Keratinocyte (primary cell): ENCODE data around the gene JAZF1. TPM values are rescaled to one million over a fixed set of nuclear protein-coding genes. Genes with fewer than 3 reads are reported as not detected.

Experiments
- DNase-seq: peaks from one replicate; pipeline ENCODE4 v3.0.0-alpha.2; 2011; ENCODE audit warnings: low read depth, missing footprints, low spot score
- FAIRE-seq: peaks from 2 replicates; lab custom pipeline; 2011; peaks lifted over from hg19 to GRCh38; lab: Jason Lieb, UNC
- H2AFZ ChIP-seq: 2 replicates; pipeline ENCODE4 v1.6.0; 2012; ENCODE audit warnings: low read length, control low read depth, inconsistent platforms; ENCODE audit not compliant: control insufficient read depth
- H3K27ac ChIP-seq: 2 replicates; pipeline ENCODE4 v1.5.1; 2011; ENCODE audit warnings: low read length; ENCODE audit not compliant: control insufficient read depth, insufficient read depth
- H3K27me3 ChIP-seq: 3 replicates; pipeline ENCODE4 v1.6.0; 2011; ENCODE audit warnings: low read length; ENCODE audit not compliant: control insufficient read depth, insufficient read depth; ENCODE audit errors: extremely low read depth
- H3K36me3 ChIP-seq, 2 experiments: 2 replicates in 1 of 2; 3 replicates in 1 of 2; pipeline ENCODE4 v1.5.1; 2011; ENCODE audit warnings: low read length in 2 of 2, mild to moderate bottlenecking in 1 of 2; ENCODE audit not compliant: control insufficient read depth in 2 of 2, insufficient read depth in 2 of 2; ENCODE audit errors: extremely low read depth in 1 of 2
- H3K4me1 ChIP-seq: 3 replicates; pipeline ENCODE4 v1.5.1; 2011; ENCODE audit warnings: low read length; ENCODE audit not compliant: control insufficient read depth, insufficient read depth; ENCODE audit errors: extremely low read depth
- H3K4me2 ChIP-seq: 3 replicates; pipeline ENCODE4 v1.6.0; 2011; ENCODE audit warnings: low read depth, low read length; ENCODE audit not compliant: control insufficient read depth, insufficient read depth; ENCODE audit errors: extremely low read depth
- H3K4me3 ChIP-seq, 3 experiments: fragments of 200-600 bp in 1 of 3; sonication (generic) in 1 of 3; 2 replicates in 2 of 3; 3 replicates in 1 of 3; pipeline ENCODE4 v1.5.1; 2011 to 2016; ENCODE audit warnings: low read length in 3 of 3, mild to moderate bottlenecking in 3 of 3, control low read depth in 2 of 3, inconsistent platforms in 1 of 3, low read depth in 1 of 3, mixed read lengths in 1 of 3, mixed run types in 1 of 3, moderate library complexity in 1 of 3; ENCODE audit not compliant: control insufficient read depth in 2 of 3, insufficient read depth in 2 of 3; ENCODE audit errors: extremely low read depth in 1 of 3
- H3K79me2 ChIP-seq: 2 replicates; pipeline ENCODE4 v1.6.0; 2012; ENCODE audit warnings: low read length; ENCODE audit not compliant: control insufficient read depth, insufficient read depth
- H3K9ac ChIP-seq: 3 replicates; pipeline ENCODE4 v1.6.0; 2011; ENCODE audit warnings: low read length; ENCODE audit not compliant: control insufficient read depth, insufficient read depth; ENCODE audit errors: extremely low read depth
- H3K9me1 ChIP-seq: 3 replicates; pipeline ENCODE4 v1.6.0; 2011; ENCODE audit warnings: low read length; ENCODE audit not compliant: control insufficient read depth, insufficient read depth; ENCODE audit errors: extremely low read depth
- H3K9me3 ChIP-seq: 2 replicates; pipeline ENCODE4 v1.5.1; 2012; ENCODE audit warnings: low read depth, low read length; ENCODE audit not compliant: control insufficient read depth
- H4K20me1 ChIP-seq: 3 replicates; pipeline ENCODE4 v1.6.0; 2011; ENCODE audit warnings: low read length; ENCODE audit not compliant: control insufficient read depth, insufficient read depth; ENCODE audit errors: extremely low read depth
- CTCF ChIP-seq, 3 experiments: IDR thresholded peaks in 1 of 3; conservative IDR thresholded peaks in 1 of 3; optimal IDR thresholded peaks in 1 of 3; 2 replicates in 2 of 3; 3 replicates in 1 of 3; pipeline versions ENCODE3 to v1.5.1; 2011; ENCODE audit warnings: low read length in 3 of 3, mild to moderate bottlenecking in 3 of 3, moderate library complexity in 2 of 3, control low read depth in 1 of 3, inconsistent platforms in 1 of 3; ENCODE audit not compliant: insufficient read depth in 2 of 3; ENCODE audit errors: extremely low read depth in 1 of 3
- EZH2 ChIP-seq: IDR thresholded peaks from one replicate; pipeline ENCODE4 v1.6.1; 2012; ENCODE audit warnings: inconsistent platforms, mild to moderate bottlenecking, low read length, moderate library complexity
- dilution Hi-C: fragments of 300-500 bp; cut with MboI; formaldehyde crosslinking; loops from one replicate; pipeline ENCODE4 v1.7.0; 2020; ENCODE audit warnings: low sequenced_read_pairs; ENCODE audit not compliant: extremely low pct_ligation_motif_present
- polyA plus RNA-seq, 5 experiments: library from polyadenylated mRNA; depleted of rRNA in 3 of 5; stranded (reverse) in 3 of 5; stranded (forward) in 1 of 5; unstranded in 1 of 5; fragments of >200 nt; gene quantifications; 1 replicate in 1 of 5; 2 replicates in 3 of 5; 3 replicates in 1 of 5; pipeline versions ENCODE4 v1.2.1 to v1.2.3, GENCODE V29; 2011 to 2012; ENCODE audit warnings: missing spikeins in 2 of 5, low read depth in 1 of 5, low replicate concordance in 1 of 5

The JAZF1 gene
- polyA plus RNA-seq, 1 donor (not counting 4 experiments of a cell fraction or from before 2014, with no cell fraction given), result 2.5 TPM

GRCh38 chr7:28228396-28228795 is 47.8 kb upstream of the JAZF1 start:
- dilution Hi-C loops, result no loop called here
- no peak for TF ChIP-seq CTCF (optimal IDR thresholded peaks at IDR 0.05 in 1 of 3, IDR thresholded peaks at IDR 0.05 in 1 of 3, conservative IDR thresholded peaks at IDR 0.05 in 1 of 3; ENCODE audit: extremely low read depth in 1 of 3, insufficient read depth in 2 of 3, low read length in 3 of 3)
- TF ChIP-seq EZH2, result no peak
- Histone ChIP-seq H3K4me1 (no peaks in the 10 kb centered on the region), H3K4me3 (no peak overlapping the region), H3K36me3 (no peaks in the 10 kb centered on the region), H3K4me2 (no peak overlapping the region), H3K27ac (no peak overlapping the region), H3K79me2 (no peaks in the 10 kb centered on the region), H3K9me1 (no peaks in the 10 kb centered on the region), H4K20me1 (no peaks in the 10 kb centered on the region), H2AFZ (no peak overlapping the region), H3K9me3 (no peaks in the 10 kb centered on the region), H3K9ac (no peak overlapping the region), H3K27me3 (no peaks in the 10 kb centered on the region)
- DNase-seq (no peak), FAIRE-seq (no peak)

- no peaks in the 10 kb centered on the region for H4K20me1 ChIP-seq
- no peaks in the 10 kb centered on the region for H3K79me2 ChIP-seq
- no peaks in the 10 kb centered on the region for H3K36me3 ChIP-seq
- H3K4me3 ChIP-seq, result no peak overlapping the region
- H3K9ac ChIP-seq, result no peak overlapping the region
- H3K9me3 ChIP-seq, result no peaks in the 10 kb centered on the region
- H2AFZ ChIP-seq, result no peak overlapping the region
- FAIRE-seq (no peak), DNase-seq (no peak)
- H3K4me1 ChIP-seq, result no peaks in the 10 kb centered on the region
- dilution Hi-C loops, result no loop called here
- H3K4me2 ChIP-seq, result no peak overlapping the region
- H3K9me1 ChIP-seq, result no peaks in the 10 kb centered on the region
- H3K27me3 ChIP-seq, result no peaks in the 10 kb centered on the region
- TF ChIP-seq EZH2, result no peak
- TF ChIP-seq CTCF (optimal IDR thresholded peaks at IDR 0.05 in 1 of 3, IDR thresholded peaks at IDR 0.05 in 1 of 3, conservative IDR thresholded peaks at IDR 0.05 in 1 of 3; ENCODE audit: extremely low read depth in 1 of 3, insufficient read depth in 2 of 3, low read length in 3 of 3), result no peak
- no peak overlapping the region for H3K27ac ChIP-seq
These were observed 45.4 kb upstream of the JAZF1 start for GRCh38 chr7:28226003-28226402.
